GM21526 (cell line): Measurements from ENCODE around the gene ZNRD2.

Source experiments
- ATAC-seq: cut with Tn5 transposase; IDR thresholded peaks from one replicate; pipeline ENCODE4 v1.9.1; 2021; ENCODE audit warnings: moderate library complexity; ENCODE audit not compliant: unreplicated experiment, low FRiP score

Gene ZNRD2

GRCh38 chr11:65606876-65607613, 36.8 kb downstream of the ZNRD2 start:
- no peak for ATAC-seq

DNA sequence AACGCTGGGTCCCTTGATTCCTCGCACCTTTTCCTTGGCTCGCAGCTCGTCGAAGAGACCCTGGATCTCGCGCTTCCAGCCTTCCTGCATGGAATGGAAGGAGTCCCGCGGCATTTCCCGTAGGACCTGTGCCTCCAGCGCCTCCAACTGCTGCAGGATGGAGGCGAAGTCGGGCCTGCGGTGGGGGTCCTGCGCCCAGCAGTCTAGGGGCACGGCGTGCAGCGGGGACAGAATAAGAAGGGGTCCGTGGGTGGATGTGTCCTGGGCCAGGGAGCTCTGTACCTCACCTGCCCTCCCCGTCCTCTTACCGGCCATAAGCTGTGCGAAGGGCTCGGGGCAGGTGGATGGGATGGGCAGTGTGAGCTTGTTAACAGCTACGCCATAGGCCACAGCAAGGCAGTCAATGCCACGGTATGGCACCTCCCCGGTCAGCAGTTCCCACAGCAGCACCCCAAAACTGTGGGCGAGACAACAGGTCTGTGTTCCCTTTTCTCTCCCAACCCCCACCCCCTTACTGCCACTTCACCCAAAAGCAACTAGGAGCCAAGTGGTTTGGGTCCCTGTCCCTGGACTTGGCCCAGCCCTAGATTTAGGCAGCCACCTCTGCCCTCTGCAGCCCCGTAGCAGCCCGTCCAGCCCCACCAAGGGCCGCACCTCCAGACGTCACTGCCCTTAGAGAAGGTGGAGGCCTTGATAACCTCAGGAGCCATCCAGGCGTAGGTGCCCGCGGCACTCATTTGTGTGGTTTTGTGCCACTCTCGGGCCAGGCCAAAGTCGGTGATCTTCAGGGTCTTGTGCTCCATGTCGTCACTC, 37.5 kb downstream of the ZNRD2 start:
- no peak for ATAC-seq

DNA sequence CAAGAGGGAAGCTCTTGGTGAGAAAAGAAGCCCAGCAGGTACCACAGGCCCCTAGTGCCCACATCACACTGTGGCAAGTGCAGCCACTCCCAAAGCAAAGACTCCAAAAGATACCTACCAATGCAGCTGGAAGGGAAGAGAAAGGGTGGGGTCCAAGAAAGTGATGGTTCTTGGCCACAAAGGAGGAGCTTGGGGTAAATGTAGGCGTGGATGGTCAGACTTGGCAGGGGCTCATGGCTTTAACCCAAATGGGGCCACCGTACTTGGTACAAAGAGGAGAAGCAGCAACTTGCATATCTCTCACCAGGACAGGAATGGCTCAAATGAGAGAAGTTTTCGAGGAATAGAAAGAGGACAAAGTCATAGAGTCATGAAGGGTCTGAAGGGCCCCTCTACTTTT, 39.0 kb downstream of the ZNRD2 start:
- ATAC-seq, result no peak

DNA sequence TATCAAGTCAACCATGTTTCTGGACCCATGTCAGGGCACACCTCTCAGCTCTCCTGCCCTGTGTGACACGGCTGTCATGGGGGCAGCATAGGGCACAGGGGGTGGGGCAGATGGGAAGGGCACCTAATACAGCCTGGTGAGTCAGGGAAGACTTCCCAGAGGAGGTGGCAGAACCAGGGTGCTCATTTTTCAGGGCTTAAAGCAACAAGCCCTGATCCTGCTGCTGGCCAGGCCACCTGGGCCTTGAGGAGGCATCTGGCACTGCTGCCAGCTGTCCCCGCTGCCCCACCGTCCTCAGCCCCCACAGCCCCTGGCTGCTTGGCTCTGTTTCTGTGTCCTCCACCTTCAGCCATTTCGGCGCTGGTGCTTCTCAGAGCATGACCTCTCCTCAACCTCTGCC, 39.4 kb downstream of the ZNRD2 start:
- ATAC-seq, result no peak

DNA sequence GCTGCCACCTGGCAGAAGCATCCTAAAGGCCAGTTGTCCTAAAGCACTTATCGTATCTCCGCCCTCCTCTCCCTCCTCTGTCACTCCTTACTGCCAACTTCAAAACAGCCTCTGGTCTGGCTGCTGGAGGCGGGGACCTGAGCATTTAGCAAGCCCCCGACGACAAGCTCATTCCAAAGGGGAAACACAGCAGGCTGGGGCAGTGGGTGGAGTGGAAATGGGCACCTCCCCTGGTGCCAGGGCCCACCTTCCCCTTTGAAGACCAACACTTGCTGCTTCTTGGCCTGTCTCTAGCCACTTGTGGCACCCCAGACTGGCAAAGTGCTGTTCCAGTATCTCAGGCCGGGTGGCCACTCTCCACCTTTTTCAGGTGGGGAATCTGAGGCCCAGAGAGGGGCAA, 40.1 kb downstream of the ZNRD2 start:
- no peak for ATAC-seq

- ATAC-seq, result no peak
Observed at GRCh38 chr11:65611028-65611757, 40.9 kb downstream of the ZNRD2 start.

- ATAC-seq, result no peak
Observed at GRCh38 chr11:65611758-65612603, 41.7 kb downstream of the ZNRD2 start.

GRCh38 chr11:65612691-65613090, 42.4 kb downstream of the ZNRD2 start:
- ATAC-seq, result no peak

DNA sequence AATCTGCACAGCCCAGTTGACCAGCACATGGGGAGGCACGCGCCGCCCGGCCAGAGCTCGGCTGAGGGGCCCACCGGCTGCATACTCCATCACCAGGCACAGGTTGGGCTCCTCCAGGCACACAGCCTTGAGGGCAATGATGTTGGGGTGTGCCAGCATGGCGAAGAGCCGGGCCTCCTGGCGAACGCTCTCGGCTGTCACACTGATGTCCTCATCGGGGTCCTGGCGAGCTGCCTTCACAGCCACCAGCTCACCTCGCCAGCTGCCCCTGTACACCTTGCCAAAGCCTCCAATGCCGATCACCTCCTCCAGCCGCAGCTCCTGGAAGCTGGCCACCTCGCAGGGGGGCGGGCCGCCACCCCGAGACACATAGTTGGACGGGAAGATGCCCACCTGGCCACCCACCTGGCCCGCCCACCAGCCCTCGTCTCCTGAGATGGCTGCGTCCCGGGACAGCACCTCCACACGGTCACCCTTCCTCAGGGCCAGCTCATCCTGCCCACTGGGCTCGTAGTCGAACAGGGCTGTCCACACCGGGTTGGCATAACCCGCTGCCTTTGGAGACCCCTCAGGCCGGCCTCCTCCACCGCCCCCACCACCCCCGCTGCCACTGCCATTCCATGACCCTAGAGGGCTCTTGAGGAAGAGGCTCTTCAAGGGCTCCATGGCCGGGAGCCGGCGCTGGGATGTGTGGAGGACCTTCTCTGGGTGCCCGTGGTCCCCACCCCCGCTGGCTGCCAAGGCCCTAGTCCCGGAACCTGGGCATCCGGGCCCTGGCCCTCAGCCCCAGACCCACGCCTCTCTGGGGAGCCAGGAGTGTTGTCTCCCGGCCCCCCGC, 43.0 kb downstream of the ZNRD2 start:
- no peak for ATAC-seq

- peak; percentile 68 for ATAC-seq
Observed at GRCh38 chr11:65615229-65615949, 45.1 kb downstream of the ZNRD2 start, which contains the start of gene PCNX3. Gene PCNX3, plus strand, starts transcription at chr11:65615776. Its CDS starts 536 bp downstream, at chr11:65616312.

DNA sequence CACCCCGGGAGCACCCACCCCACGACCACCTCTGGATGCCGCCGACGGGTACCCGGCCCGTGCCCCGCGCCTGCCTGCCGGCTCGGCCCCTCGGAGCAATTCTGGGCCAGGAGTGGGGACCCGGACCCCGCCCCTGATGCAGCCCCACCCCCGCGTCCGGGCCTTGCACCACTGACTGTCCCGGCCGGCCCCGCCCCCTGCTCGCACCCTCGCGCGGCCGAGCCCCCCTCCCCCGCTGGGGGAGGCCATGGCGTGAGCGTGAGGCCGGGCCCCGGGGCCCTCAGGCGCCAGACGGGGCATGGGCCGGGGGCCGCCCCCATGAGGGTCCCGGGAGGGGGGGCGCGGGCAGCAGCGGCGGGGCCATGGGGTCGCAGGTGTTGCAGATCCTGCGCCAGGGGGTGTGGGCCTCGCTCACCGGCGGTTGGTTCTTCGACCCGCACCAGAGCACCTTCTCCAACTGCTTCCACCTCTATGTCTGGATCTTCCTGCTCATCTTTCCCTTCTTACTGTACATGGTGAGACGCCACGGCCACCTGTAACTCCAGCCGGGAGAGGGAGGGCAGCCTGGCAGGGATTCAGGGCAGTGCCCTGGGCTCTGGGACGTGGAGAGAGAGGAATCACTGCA, 45.8 kb downstream of the ZNRD2 start:
- peak; percentile 1 for ATAC-seq

DNA sequence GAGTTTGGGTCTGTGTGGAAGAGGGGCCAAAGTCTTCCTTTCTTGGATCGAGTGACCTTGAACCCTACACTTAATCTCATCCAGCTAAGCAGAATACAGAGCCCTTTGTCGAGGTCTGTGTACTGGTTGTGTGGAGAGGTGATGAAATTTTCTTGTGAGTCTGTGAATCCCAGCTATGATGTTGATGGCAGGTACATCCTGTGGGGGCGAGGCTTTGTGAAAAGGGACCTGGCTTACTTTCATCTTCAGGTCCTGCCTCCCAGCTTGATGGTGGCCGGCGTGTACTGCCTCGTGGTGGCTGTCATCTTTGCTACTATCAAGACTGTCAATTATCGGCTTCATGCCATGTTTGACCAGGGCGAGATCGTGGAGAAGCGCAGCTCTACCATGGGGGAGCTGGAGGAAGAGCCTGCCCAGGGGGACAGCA, 46.3 kb downstream of the ZNRD2 start:
- no peak for ATAC-seq

DNA sequence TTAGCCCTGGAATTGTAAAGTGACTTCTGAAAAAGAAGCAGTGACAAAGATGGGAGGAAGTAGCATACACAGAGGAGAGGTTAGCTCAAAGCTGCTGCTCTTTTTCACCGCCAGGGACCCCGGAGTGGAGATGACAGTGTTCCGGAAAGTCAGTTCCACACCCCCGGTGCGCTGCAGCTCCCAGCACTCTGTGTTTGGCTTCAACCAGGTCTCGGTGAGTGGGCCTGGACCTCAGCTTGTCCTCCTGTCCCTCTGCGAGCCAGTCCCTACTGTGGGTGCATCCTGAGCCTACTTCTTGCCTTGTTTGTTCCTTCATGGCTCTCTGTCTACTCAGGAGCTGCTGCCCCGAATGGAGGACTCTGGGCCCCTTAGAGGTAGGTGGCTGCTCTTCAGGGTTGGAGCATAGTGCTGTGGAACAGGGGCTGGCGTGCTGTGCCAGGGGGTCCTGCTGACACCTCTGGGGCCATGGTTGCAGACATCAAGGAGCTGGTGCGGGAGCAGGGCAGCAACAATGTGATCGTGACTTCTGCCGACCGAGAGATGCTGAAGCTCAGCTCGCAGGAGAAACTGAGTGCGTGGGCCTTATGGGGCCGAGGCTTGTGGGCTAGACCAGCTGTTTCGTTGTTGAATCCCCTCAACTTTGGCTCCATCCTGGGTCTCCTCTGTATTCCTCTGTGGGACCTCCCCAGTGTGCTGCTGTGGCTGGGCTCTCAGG, 47.0 kb downstream of the ZNRD2 start:
- no peak for ATAC-seq

GRCh38 chr11:65617990-65618751, 47.9 kb downstream of the ZNRD2 start:
- ATAC-seq, result no peak

DNA sequence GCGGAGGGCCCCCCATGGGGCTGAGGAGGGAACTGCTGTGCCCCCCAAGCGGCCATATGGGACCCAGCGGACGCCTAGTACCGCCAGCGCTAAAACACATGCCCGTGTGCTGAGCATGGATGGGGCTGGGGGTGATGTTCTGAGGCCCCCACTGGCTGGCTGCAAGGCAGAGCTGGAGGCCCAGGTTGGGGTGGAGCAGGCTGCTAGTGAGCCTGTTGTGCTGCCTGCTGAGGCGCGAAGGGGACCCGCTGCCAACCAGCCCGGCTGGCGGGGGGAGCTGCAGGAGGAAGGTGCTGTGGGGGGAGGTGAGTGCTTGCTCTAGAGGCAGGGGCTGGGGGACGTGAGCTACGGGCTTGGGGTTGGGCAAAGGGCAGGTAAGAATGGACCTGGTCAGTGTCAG, 48.5 kb downstream of the ZNRD2 start:
- no peak for ATAC-seq

DNA sequence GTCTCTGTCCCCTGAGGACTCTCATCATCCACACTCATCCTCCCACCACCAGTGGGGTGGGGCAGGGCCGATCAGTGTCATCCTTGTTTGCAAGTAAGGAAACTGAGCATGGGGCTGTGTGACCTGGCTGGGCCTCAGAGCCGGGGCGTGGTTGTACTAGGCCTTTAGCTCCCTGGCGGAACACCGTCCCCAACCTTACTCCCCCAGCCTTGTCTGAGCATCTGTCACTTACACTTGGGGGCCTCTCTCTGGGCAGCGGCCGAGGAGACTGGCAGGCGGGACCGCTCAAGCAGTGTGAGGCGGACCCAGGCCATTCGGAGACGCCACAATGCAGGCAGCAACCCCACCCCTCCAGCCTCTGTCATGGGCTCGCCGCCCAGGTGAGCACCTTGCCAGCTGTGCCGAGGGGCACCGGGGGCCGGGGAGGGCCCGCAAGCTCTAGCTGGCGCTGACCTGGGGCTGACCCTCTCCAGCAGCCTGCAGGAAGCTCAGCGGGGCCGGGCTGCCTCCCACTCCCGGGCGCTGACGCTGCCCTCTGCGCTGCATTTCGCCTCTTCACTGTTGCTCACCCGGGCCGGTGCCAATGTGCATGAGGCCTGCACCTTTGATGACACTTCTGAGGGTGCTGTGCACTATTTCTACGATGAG, 49.1 kb downstream of the ZNRD2 start:
- no peak for ATAC-seq
